Effector memory CD4-positive, alpha-beta T cell (primary cell): Measurements from ENCODE around the gene TRIP6.
A peak's percentile ranks its signal among the peaks of the same experiment; 100 is the strongest.

Source experiments
- DNase-seq, 3 donors: peaks; one replicate each; pipeline ENCODE4 v3.0.0-alpha.2; 2020
- H3K27ac ChIP-seq: 2 replicates; pipeline ENCODE4 v1.7.0; 2013; ENCODE audit warnings: mild to moderate bottlenecking, low read length, moderate library complexity; ENCODE audit not compliant: insufficient read depth, poor library complexity, severe bottlenecking
- H3K27me3 ChIP-seq: replicated peaks from 2 replicates; pipeline ENCODE4 v1.7.0; 2013; ENCODE audit warnings: mild to moderate bottlenecking, low read length; ENCODE audit not compliant: insufficient read depth, control insufficient read depth, poor library complexity, severe bottlenecking
- H3K36me3 ChIP-seq: 2 replicates; pipeline ENCODE4 v1.7.0; 2013; ENCODE audit warnings: mild to moderate bottlenecking, low read length, moderate library complexity; ENCODE audit not compliant: control insufficient read depth, insufficient read depth
- H3K4me1 ChIP-seq: 2 replicates; pipeline ENCODE4 v1.7.0; 2013; ENCODE audit warnings: low read length, mild to moderate bottlenecking; ENCODE audit not compliant: control insufficient read depth, insufficient read depth, poor library complexity, severe bottlenecking
- H3K4me3 ChIP-seq: 2 replicates; pipeline ENCODE4 v1.7.0; 2013; ENCODE audit warnings: low read length, low read depth, mild to moderate bottlenecking; ENCODE audit not compliant: insufficient read depth, poor library complexity, severe bottlenecking
- H3K9me3 ChIP-seq: 2 replicates; pipeline ENCODE4 v1.7.0; 2013; ENCODE audit warnings: mild to moderate bottlenecking, low read length, moderate library complexity; ENCODE audit not compliant: control insufficient read depth

Gene TRIP6

GRCh38 chr7:100873599-100874299 is 6.6 kb downstream of the TRIP6 start:
- no peaks in the 10 kb centered on the region for H3K9me3 ChIP-seq
- no peaks in the 10 kb centered on the region for H3K27me3 ChIP-seq
- peak overlapping the region; percentile 98 for H3K4me3 ChIP-seq
- H3K4me1 ChIP-seq, result peaks cover 18% of the 10 kb centered on the region
- H3K36me3 ChIP-seq, result peaks cover 4% of the 10 kb centered on the region
- no peak for DNase-seq
- H3K27ac ChIP-seq, result no peak overlapping the region

DNA sequence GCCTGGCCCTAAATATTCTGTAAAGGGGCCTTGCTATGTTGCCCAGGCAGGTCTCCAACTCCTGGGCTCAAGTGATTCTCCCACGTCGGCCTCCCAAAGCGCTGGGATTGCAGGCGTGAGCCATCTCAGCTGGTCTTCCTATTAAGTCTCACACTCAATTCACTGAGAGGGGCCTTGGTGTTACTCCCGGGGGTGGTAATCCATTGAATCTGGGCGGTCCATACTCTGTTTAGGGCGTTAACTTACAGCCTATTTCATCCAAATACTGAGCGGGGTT is 7.1 kb downstream of the TRIP6 start:
- H3K27me3 ChIP-seq, result no peaks in the 10 kb centered on the region
- peaks cover 4% of the 10 kb centered on the region for H3K36me3 ChIP-seq
- H3K4me3 ChIP-seq, result peak overlapping the region; percentile 98
- DNase-seq, result no peak
- peak overlapping the region; percentile 91 for H3K27ac ChIP-seq
- peaks cover 18% of the 10 kb centered on the region for H3K4me1 ChIP-seq
- no peaks in the 10 kb centered on the region for H3K9me3 ChIP-seq

- Histone ChIP-seq H3K27ac (peak within 1 kb of the TSS; percentile 91), H3K4me3 (peak within 1 kb of the TSS; percentile 98), H3K9me3 (no peaks in the 10 kb centered on the region), H3K4me1 (peaks cover 18% of the 10 kb centered on the region), H3K27me3 (no peaks in the 10 kb centered on the region), H3K36me3 (peaks cover 4% of the 10 kb centered on the region)
- DNase-seq, result peak; percentile 93 to 97 (median 95)
These were observed 7.6 kb downstream of the TRIP6 start, which contains the start of gene SRRT for GRCh38 chr7:100874577-100875355. SRRT (plus strand) TSS chr7:100875103; CDS start chr7:100875591, 488 bp downstream.

- H3K9me3 ChIP-seq, result no peaks in the 10 kb centered on the region
- peaks cover 4% of the 10 kb centered on the region for H3K36me3 ChIP-seq
- H3K4me3 ChIP-seq, result peak overlapping the region; percentile 98
- peak overlapping the region; percentile 91 for H3K27ac ChIP-seq
- peaks cover 18% of the 10 kb centered on the region for H3K4me1 ChIP-seq
- H3K27me3 ChIP-seq, result no peaks in the 10 kb centered on the region
- no peak for DNase-seq
These were observed 8.2 kb downstream of the TRIP6 start for GRCh38 chr7:100875356-100875751.

DNA sequence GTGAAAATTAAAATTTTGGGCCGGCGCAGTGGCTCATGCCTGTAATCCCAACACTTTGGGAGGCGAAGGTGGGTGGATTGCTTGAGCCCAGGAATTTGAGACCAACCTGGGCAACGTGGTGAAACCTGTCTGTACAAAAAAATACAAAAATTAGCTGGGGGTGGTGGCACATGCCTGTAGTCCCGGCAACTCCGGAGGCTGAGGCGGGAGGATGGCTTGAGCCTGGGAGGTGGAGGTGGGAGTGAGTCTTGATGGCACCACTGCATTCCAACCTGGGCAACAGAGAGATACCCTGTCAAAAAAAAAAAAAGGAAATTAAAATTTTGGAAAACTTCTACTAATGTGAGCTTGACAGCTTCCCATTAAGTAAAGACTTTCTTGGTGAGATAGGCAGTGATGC is 10.8 kb downstream of the TRIP6 start:
- H3K27ac ChIP-seq, result no peak overlapping the region
- H3K36me3 ChIP-seq, result peaks cover 29% of the 10 kb centered on the region
- H3K9me3 ChIP-seq, result no peaks in the 10 kb centered on the region
- H3K27me3 ChIP-seq, result no peaks in the 10 kb centered on the region
- DNase-seq, result no peak
- H3K4me3 ChIP-seq, result no peak overlapping the region
- H3K4me1 ChIP-seq, result peaks cover 18% of the 10 kb centered on the region

DNA sequence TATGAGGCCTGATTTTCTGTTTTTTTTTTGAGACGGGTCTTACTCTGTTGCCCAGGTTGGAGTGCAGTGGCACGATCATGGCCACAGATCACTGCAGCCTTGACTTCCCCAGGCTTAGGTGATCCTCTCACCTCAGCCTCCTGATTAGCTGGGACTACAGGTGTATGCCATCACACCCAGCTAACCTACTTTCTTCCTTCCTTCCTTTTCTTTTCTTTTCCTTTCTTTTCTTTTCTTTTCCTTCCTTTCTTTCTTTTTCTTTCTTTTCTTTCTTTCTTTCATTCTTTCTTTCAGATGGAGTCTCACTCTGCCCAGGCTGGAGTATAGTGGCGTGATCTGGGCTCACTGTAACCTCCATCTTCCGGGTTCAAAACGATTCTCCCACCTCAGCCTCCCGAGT is 11.5 kb downstream of the TRIP6 start:
- DNase-seq, result no peak
- H3K27ac ChIP-seq, result no peak overlapping the region
- H3K4me3 ChIP-seq, result no peak overlapping the region
- H3K36me3 ChIP-seq, result peaks cover 36% of the 10 kb centered on the region
- H3K4me1 ChIP-seq, result peaks cover 18% of the 10 kb centered on the region
- H3K27me3 ChIP-seq, result no peaks in the 10 kb centered on the region
- H3K9me3 ChIP-seq, result no peaks in the 10 kb centered on the region

GRCh38 chr7:100879685-100880261 is 12.6 kb downstream of the TRIP6 start:
- Histone ChIP-seq H3K27me3 (no peaks in the 10 kb centered on the region), H3K9me3 (no peaks in the 10 kb centered on the region), H3K4me1 (peaks cover 14% of the 10 kb centered on the region), H3K4me3 (no peak overlapping the region), H3K27ac (no peak overlapping the region), H3K36me3 (peaks cover 47% of the 10 kb centered on the region)
- no peak for DNase-seq

DNA sequence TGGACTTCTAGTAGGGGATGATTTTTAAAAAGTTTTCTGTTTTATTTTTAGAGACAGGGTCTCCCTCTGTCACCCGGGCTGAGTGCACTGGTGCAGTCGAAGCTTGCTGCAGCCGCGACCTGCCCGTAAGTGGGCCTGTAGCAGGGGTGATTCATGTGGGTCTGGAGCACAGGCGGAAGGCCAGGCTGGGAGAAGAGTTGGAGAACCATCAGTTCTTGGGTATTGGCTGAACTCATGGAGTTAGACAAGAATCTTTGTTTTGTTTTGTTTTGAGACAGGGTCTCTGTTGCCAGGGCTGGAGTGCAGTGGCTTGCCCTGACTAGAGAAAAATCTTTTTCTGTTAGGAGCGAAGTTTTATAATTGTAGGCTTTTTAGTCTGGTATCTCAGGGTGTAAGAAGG is 13.5 kb downstream of the TRIP6 start:
- peaks cover 13% of the 10 kb centered on the region for H3K4me1 ChIP-seq
- no peak overlapping the region for H3K4me3 ChIP-seq
- peaks cover 56% of the 10 kb centered on the region for H3K36me3 ChIP-seq

DNA sequence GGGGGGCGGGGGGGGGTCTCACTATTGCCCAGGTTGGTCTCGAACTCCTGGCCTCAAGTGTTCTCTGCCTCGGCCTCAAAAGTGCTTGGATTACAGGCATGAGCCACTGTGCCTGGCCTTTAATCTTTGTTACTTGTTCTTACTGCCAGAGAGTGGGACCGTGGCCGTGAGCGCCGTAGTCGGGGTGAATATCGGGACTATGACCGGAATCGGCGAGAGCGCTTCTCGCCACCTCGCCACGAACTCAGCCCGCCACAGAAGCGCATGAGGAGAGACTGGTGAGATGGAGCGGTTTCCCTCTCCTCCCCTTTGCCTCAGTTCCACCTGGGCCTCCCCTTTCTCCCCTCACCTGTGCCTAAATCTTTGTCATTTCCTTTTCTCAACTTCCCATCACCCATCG is 13.9 kb downstream of the TRIP6 start:
- DNase-seq, result no peak
- Histone ChIP-seq H3K4me3 (no peak overlapping the region), H3K9me3 (no peaks in the 10 kb centered on the region), H3K27me3 (no peaks in the 10 kb centered on the region), H3K4me1 (peaks cover 8% of the 10 kb centered on the region), H3K27ac (no peak overlapping the region), H3K36me3 (peaks cover 61% of the 10 kb centered on the region)

More for the DNA sequence above, 13.5 kb downstream of the TRIP6 start:
- no peak overlapping the region for H3K27ac ChIP-seq
- H3K9me3 ChIP-seq, result no peaks in the 10 kb centered on the region
- H3K27me3 ChIP-seq, result no peaks in the 10 kb centered on the region
- no peak for DNase-seq

DNA sequence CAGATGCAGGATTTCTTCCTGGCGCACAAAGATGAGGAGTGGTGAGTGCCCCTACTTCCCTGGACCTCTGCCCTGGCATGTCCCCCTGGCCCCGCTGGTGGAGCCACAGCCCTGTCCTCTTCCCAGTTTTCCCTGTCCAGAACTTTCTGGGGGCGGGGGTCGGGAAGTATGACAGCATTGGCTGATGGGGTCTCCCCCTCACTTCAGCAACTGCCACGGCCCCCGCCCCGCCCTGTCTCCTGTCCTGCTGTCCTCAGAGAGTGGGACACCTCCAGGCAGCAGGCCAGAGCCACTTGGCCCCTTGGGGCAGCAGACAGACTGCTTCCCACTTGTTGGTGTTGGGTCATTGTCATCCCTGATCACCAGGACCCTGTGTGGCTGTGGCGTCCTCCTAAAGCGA is 15.0 kb downstream of the TRIP6 start:
- Histone ChIP-seq H3K36me3 (peaks cover 71% of the 10 kb centered on the region), H3K4me1 (peaks cover 3% of the 10 kb centered on the region), H3K9me3 (no peaks in the 10 kb centered on the region)

More for the DNA sequence above, 15.0 kb downstream of the TRIP6 start:
- DNase-seq, result no peak
- H3K4me3 ChIP-seq, result no peak overlapping the region
- H3K27me3 ChIP-seq, result no peaks in the 10 kb centered on the region
- no peak overlapping the region for H3K27ac ChIP-seq
